A172 (cell line): ENCODE measurements around the gene NID2. TPM values are rescaled to one million over a fixed set of nuclear protein-coding genes. Genes with fewer than 3 reads are reported as not detected.

ENCODE experiments used
- DNase-seq: peaks from one replicate; pipeline ENCODE4 v3.0.0-alpha.2; 2015; ENCODE audit warnings: low spot score
- total RNA-seq: library from RNA; depleted of rRNA; stranded (reverse); fragments of >200 nt; shearing (Covaris generic); gene quantifications from 2 replicates; pipeline ENCODE4 v1.2.3, GENCODE V29; 2014; rRNA removed

Gene NID2
- total RNA-seq, 1 experiment from 2014 or later, result not detected

DNA sequence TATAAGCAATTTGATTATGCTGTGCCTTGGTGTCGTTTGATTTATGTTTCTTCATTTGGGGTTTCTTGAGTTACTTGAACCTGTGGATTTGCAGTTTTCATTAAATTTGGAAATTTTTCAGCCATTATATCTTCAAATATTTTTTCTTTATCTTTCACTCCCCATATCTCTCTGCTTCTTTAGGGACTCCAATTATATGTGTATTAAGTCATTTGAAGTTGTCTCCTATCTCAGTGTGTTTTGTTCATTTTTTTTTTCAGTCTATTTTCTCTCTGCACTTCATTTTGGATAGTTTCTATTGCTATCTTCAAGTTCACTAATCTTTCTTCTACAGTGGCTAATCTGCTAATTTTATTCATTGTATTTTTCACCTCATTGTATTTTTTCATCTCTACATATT is 108.9 kb downstream of the NID2 start:
- DNase-seq, result no peak

GRCh38 chr14:51957950-51958349 is 110.9 kb downstream of the NID2 start:
- no peak for DNase-seq

Other genes with a start within 250 kb of the NID2 start
- gene GNG2, start 208.4 kb downstream of the NID2 start, total RNA-seq, result 3.8 and 8.5 TPM in 2 replicates
- gene RTRAF, start 79.5 kb downstream of the NID2 start, total RNA-seq, result 124 TPM in 2 replicates
- gene PTGDR, start 198.6 kb upstream of the NID2 start, total RNA-seq, result not detected in 2 replicates
- 0.12 TPM in 1 of 2 replicates, not detected in the other for gene PTGER2, start 245.3 kb upstream of the NID2 start, total RNA-seq